UCSD-AML1 (cell line): ENCODE data around the gene VEGFD.

Source experiments
- DNase-seq: peaks from one replicate; lab custom pipeline; 2025; ENCODE audit not compliant: unreplicated experiment; lab: John Stamatoyannopoulos, UW

VEGFD gene

GRCh38 chrX:15359701-15360100, 24.5 kb downstream of the VEGFD start:
- no peak for DNase-seq

GRCh38 chrX:15358533-15358932, 25.7 kb downstream of the VEGFD start:
- DNase-seq: no peak

GRCh38 chrX:15356444-15356843, 27.8 kb downstream of the VEGFD start:
- DNase-seq: no peak

GRCh38 chrX:15350329-15350996, 33.8 kb downstream of the VEGFD start:
- DNase-seq: peak; percentile 21

GRCh38 chrX:15349046-15349445, 35.2 kb downstream of the VEGFD start:
- DNase-seq: peak; percentile 11

- no peak for DNase-seq
Observed at GRCh38 chrX:15345976-15346375, 38.2 kb downstream of the VEGFD start.

GRCh38 chrX:15344106-15344505, 40.1 kb downstream of the VEGFD start:
- no peak for DNase-seq

- DNase-seq: no peak
Observed at GRCh38 chrX:15343075-15343476, 41.1 kb downstream of the VEGFD start.

GRCh38 chrX:15340867-15341266, 43.3 kb downstream of the VEGFD start:
- DNase-seq: no peak

GRCh38 chrX:15336023-15336413, 48.2 kb downstream of the VEGFD start:
- DNase-seq: no peak

- peak; percentile 92 for DNase-seq
Observed at GRCh38 chrX:15335135-15336022, 48.8 kb downstream of the VEGFD start, which contains the start of gene PIGA. PIGA (minus strand) TSS chrX:15335523; CDS start chrX:15331930, 3,593 bp downstream.

- DNase-seq: no peak
Observed at GRCh38 chrX:15334561-15334960, 49.7 kb downstream of the VEGFD start.

- DNase-seq: no peak
Observed at GRCh38 chrX:15328821-15329220, 55.4 kb downstream of the VEGFD start.

GRCh38 chrX:15328131-15328530, 56.1 kb downstream of the VEGFD start:
- DNase-seq: no peak

GRCh38 chrX:15322472-15322871, 61.7 kb downstream of the VEGFD start:
- no peak for DNase-seq

- no peak for DNase-seq
Observed at GRCh38 chrX:15322072-15322471, 62.1 kb downstream of the VEGFD start.

- no peak for DNase-seq
Observed at GRCh38 chrX:15321447-15321846, 62.8 kb downstream of the VEGFD start.

- no peak for DNase-seq
Observed at GRCh38 chrX:15320297-15320696, 63.9 kb downstream of the VEGFD start.

GRCh38 chrX:15319075-15319474, 65.1 kb downstream of the VEGFD start:
- DNase-seq: no peak

- no peak for DNase-seq
Observed at GRCh38 chrX:15315509-15315908, 68.7 kb downstream of the VEGFD start, which contains the start of gene ASB11. ASB11 (minus strand) TSS chrX:15315640; CDS start chrX:15315605, 35 bp downstream.

GRCh38 chrX:15314472-15314871, 69.7 kb downstream of the VEGFD start:
- DNase-seq: no peak

GRCh38 chrX:15311119-15311518, 73.1 kb downstream of the VEGFD start:
- DNase-seq: no peak
